GM21786 (cell line): ENCODE data around the gene IGFLR1.

ENCODE experiments used
- ATAC-seq: cut with Tn5 transposase; IDR thresholded peaks from one replicate; pipeline ENCODE4 v1.9.1; 2021; ENCODE audit not compliant: unreplicated experiment

The IGFLR1 gene

GRCh38 chr19:35755550-35756376 is 13.5 kb upstream of the IGFLR1 start:
- ATAC-seq: no peak

- no peak for ATAC-seq
Measured at GRCh38 chr19:35755131-35755549, 12.9 kb upstream of the IGFLR1 start.

GRCh38 chr19:35754370-35755130 is 12.3 kb upstream of the IGFLR1 start:
- no peak for ATAC-seq

- ATAC-seq: no peak
Measured at GRCh38 chr19:35753634-35754369, 11.6 kb upstream of the IGFLR1 start.

- ATAC-seq: no peak
Measured at GRCh38 chr19:35752746-35753350, 10.6 kb upstream of the IGFLR1 start.

GRCh38 chr19:35751839-35752745 is 9.8 kb upstream of the IGFLR1 start:
- ATAC-seq: no peak

GRCh38 chr19:35750167-35750566 is 7.9 kb upstream of the IGFLR1 start:
- no peak for ATAC-seq

- peak; percentile 71 for ATAC-seq
Measured at GRCh38 chr19:35748106-35749020, 6.1 kb upstream of the IGFLR1 start, which contains the start of gene LIN37. TSS of gene LIN37 (plus strand) at chr19:35748576. CDS start at chr19:35748725, 149 bp downstream.

GRCh38 chr19:35746531-35746930 is 4.3 kb upstream of the IGFLR1 start:
- no peak for ATAC-seq

- no peak for ATAC-seq
Measured at GRCh38 chr19:35746087-35746462, 3.8 kb upstream of the IGFLR1 start.

- ATAC-seq: peak; percentile 47
Measured at GRCh38 chr19:35745328-35746086, 3.3 kb upstream of the IGFLR1 start, which contains the start of the genes PSENEN and U2AF1L4. TSS of gene PSENEN (plus strand) at chr19:35745651. CDS start at chr19:35745931, 280 bp downstream. TSS of gene U2AF1L4 (minus strand) at chr19:35745418. CDS start at chr19:35745391, 27 bp downstream.

GRCh38 chr19:35744430-35745327 is 2.4 kb upstream of the IGFLR1 start:
- ATAC-seq: no peak

- no peak for ATAC-seq
Measured at GRCh38 chr19:35743640-35744429, 1.6 kb upstream of the IGFLR1 start.

- ATAC-seq: no peak
Measured at GRCh38 chr19:35741203-35741515, 1.1 kb downstream of the IGFLR1 start.

- peak; percentile 47 for ATAC-seq
Measured at GRCh38 chr19:35740423-35741202, 1.6 kb downstream of the IGFLR1 start.

GRCh38 chr19:35740108-35740422 is 2.2 kb downstream of the IGFLR1 start:
- peak; percentile 4 for ATAC-seq
